Activated CD4-positive, alpha-beta T cell treated with anti-CD3 and anti-CD28 coated beads for 24 hours (primary cell): ENCODE data around the gene ZNF513.

ENCODE experiments used
- DNase-seq, 2 donors: peaks; one replicate each; pipeline ENCODE4 v3.0.0-alpha.2; 2020; ENCODE audit warnings: low read depth in 2 of 2

Gene ZNF513

GRCh38 chr2:27381577-27382181 lies 1.1 kb upstream of the ZNF513 start:
- DNase-seq: no peak

DNA sequence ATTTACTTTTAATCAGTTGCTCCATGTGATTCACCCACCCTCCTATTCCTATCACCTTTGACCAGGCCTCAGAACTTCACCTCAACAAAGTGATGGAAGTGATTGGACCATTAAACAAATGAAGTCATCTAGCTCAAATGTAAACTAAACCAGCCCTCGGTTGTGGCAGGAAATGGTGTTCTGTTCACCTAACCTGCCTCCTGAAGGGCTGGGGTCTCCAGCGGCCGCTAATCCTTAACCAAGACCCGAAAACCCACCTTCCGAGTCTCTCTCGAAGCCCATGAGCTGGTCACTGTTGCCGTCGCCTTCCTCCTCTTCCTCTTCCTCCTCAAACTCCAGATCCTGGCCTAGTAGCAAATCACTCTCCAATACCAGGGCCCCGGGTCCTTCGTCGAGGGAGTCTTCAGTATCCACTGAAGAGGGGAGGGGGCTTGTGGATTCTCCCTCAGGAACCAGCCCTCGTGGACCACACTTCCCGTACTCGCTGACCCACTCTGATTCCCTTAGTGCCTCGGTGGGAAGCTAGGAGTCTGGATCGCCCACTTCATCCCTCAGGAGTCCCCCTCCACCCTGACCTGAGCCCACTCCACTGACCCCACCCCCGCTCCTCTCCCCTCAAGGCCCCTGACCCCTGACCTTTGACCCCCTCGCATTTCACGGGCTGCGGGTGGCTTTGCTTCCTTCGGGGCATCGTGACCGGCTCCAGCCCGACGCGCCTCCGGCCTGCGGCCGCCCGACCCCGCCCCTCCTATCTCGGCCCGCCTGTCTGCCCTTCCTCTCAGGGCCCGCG lies 503 bp downstream of the ZNF513 start:
- DNase-seq: no peak

- DNase-seq: no peak
Observed at GRCh38 chr2:27379383-27379835, 1.1 kb downstream of the ZNF513 start.

DNA sequence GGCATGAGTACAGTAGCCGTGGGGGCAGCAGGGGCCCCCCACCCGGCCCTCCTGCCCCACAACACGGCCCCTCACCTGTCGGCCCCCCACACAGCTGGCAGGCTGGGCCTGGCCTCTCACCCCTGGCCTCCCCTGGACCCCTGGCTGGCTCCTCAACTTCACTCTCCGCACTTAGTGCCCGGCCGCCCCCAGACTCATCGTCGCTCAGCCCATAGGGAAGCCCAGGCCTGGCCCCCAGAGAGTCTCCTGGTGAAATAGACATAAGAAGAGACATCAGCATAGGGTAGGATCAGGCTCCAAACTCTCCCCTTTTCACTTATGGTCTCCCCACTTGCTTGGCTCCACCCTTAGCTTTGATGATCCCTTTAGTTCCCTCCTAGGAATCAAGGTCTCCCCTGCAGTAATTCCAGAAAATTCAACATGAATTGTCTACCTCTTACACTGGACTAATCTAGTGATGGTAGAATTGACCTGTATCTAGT lies 1.7 kb downstream of the ZNF513 start:
- DNase-seq: no peak

DNA sequence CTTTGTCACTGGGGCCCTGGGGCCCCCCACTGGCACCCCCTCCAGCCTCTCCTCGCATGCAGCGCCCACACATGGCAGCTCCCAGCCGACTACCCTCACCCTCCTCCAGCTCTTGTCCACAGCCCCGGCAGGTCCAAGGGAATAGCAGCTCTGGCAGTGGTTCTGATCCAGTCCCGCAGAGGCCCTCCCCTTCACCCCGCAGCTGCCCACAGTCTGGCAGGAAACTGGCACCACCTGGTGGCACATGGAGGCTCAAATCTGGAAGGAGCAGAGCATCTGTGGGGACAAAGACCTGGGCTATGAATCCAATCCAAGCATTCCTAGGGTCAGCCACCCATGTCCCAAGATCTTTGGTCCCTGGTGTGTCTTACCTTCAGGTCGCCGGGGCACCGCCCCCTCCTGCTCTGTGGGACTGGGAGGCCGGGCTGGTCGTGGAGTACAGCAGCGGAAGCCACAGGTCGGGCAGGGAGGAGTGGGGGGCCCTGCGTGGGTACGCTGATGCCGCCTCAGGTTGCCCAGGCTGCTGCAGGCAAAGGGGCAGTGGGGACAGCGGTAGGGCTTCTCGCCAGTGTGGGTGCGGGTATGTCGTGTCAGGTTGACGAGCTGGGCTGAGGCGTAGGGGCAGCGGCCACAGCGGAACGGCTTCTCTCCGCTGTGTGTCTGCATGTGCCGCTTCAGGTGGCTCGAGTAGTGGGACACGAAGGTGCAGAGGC lies 2.3 kb downstream of the ZNF513 start:
- no peak for DNase-seq

DNA sequence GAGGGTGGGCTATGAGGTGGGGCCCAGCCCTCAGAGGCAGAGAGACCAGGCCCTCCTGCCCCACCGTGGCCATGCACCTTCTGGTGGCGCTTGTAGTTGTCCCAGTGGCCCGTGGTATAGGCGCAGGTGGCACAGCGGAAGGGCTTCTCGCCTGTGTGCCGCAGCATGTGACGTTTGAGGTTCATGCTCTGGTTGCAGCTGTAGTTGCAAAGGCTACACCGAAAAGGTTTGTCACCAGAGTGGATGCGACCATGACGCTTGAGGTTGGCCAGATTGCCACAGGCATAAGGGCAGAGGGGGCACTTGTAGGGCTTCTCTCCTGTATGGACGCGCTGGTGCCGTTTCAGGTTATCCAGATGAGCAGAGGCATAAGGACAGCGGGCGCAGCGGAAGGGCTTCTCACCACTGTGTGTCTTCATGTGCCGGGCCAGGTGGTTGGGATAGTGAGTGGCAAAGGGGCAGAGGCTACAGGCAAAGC lies 2.9 kb downstream of the ZNF513 start:
- DNase-seq: no peak

DNA sequence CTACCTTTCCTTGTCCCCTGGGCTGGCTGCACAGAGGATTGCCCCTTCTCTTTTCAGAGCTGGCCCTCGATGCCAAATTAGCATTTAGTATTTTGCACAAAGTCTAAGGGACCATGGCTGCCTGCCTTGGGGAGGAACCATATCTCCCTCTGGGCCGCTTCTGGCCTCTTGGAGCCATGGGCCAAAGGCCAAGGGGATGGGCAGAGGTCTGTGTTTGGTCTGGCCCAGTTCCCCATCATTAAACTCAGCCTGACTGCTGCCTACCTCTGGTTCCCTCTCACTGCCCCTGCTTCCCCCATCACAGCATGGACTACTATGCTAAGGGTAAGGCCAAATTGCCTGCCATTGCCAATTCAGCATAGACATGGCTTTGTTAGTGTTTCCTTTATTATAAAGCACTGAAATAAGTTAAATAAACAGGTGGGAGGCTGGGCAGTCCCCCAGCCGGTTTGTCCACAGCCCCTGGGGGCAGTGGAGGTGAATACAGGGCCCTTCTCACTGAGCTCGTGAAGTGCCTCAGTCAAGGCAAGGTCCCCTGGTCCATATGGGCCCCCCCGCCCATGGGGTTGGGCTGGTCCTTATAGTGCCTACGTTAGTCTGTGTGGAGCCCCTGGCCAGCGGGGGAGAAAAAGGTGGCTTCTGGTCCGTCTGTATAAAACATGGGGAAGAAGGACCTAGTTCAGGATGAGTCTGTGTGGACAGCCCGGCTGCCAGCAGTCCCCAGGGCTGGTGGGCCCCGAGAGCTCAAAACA lies 3.5 kb downstream of the ZNF513 start:
- DNase-seq: no peak

DNA sequence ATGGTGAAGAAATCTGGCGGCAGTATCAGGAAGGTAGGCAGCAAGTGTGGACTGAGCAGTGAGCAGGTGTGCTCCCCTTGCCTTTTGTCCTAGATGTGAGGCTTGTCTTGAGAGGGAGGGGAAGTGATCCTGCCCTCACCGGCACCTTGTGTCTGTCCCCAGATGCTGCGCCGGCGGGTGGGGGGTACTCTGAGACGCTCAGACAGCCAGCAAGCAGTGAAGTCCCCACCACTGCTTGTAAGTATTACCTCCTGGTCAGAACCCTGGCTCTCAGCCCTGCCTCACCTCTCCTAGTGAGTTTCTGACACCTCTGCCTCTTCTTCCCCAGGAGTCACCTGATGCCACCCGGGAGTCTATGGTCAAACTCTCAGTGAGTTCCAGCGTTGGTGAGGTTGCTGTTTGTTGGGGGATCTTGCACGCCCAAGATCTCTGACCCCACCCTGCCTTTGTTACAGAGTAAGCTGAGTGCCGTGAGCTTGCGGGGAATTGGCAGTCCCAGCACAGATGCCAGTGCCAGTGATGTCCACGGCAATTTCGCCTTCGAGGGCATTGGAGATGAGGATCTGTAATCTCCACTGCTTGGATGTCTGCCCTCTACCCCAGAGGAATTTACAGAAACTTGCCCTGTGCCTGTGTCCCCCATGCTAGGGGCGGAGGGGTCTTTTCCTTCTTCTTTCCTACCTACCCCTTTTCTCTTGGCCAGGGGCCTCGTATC lies 4.2 kb downstream of the ZNF513 start:
- DNase-seq: no peak

DNA sequence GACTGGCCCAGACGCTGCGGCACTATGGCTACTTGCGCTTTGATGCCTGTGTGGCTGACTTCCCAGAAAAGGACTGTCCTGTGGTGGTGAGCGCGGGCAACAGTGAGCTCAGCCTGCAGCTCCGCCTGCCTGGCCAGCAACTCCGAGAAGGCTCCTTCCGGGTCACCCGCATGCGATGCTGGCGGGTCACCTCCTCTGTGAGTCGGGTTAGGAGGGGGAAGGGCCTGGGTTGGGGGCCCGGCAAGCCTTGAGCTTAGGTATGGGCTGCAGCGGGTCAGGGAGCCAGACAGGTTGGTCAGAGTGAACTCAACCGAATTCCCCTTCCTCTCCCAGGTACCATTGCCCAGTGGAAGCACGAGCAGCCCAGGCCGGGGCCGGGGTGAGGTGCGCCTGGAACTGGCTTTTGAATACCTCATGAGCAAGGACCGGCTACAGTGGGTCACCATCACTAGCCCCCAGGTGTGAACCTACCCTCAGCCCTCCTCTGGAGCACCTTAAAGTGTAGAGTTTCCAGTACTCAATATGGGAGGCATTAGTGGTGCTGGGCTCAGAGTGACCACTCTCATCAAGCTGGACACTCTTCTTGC lies 4.9 kb downstream of the ZNF513 start:
- no peak for DNase-seq

GRCh38 chr2:27373567-27373966 lies 7.0 kb downstream of the ZNF513 start:
- DNase-seq: no peak

DNA sequence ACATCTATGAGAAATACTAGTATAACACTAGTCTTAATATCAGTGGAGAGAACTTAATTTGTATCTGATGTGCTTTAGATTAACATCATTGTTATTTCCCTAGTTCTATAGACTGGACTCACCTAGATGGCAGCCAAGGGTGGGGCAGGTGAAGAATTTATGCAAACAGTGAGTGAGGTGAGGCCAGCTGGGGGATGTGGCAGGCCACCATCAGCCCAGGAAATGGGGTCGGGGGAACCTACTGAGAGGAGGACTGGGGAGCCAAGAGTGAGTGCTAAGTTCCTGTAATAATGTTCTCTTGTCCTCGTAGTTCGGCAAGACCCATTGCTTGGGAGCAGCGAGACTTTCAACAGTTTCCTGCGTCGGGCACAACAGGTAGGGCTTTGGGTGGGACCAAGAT lies 7.6 kb downstream of the ZNF513 start:
- no peak for DNase-seq

GRCh38 chr2:27370816-27371620 lies 9.5 kb downstream of the ZNF513 start:
- DNase-seq: no peak

DNA sequence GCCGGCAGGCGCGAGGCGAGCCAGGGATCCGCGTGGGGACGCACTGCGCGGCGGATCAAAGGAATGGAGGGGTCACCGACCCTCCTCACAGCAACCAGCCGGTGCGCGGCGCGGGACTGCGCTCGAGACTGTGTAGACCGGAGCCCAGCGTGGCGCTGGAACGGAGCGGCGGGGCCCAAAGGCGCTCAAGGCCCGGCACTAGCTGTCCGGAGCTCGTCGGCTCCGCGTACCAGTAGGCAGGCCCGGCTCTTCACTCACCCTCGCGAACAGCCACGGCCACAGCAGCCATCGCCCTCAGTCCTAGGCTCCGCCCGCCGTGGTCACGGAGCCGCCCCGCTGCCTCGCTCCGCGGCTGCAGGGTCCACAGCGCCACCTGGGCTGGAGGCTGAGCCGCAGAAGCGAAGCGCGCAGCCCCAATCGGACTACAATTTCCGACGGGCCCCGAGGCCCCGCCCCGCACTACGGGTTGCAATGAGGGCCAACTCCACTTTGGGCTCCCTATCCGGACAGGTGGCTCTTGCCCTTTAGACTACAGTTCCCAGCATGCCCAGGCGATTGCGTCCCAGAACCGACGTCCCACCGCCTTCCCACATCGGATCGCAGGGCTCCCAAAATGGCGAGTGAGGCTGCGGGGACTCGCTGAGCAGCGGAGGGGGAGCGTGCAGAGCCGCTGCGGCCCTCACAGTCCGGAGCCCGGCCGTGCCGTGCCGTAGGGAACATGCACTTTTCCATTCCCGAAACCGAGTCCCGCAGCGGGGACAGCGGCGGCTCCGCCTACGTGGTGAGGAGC lies 10.3 kb downstream of the ZNF513 start, which contains the start of the genes EIF2B4 and SNX17:
Gene EIF2B4 (minus strand): TSS at position 313 of the 790 bp plus-strand sequence. CDS start 24 bp downstream, at position 289.
Gene SNX17 (plus strand): TSS at position 591 of the 790 bp plus-strand sequence. CDS start 128 bp downstream, at position 719.
- DNase-seq: peak; percentile 98

DNA sequence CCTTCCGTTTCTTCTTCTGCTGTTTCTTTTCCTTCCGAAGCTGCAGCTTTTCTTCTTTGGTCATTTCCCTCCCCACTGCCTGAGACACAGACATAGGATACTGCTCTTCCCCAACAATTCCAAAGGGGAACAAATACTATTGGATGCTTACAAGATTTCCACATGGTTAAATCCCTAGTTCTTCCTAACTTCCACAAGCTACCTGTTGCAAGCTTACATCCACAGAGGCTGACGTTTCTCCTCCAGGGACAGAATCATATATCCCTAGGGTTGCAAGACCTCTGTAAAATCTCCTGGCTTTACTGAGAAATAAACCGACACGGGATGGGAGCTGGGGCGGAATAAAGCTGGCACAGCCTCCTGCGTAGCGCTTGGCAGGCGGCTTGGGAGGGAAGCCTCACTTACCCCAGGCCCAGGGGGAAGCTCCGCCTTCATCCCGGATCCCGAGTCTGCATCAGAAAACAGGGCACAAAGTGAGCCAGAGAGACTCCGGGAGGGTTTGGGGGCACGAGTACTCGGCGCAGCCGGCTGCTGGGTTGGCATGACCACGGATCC lies 11.0 kb downstream of the ZNF513 start:
- no peak for DNase-seq

DNA sequence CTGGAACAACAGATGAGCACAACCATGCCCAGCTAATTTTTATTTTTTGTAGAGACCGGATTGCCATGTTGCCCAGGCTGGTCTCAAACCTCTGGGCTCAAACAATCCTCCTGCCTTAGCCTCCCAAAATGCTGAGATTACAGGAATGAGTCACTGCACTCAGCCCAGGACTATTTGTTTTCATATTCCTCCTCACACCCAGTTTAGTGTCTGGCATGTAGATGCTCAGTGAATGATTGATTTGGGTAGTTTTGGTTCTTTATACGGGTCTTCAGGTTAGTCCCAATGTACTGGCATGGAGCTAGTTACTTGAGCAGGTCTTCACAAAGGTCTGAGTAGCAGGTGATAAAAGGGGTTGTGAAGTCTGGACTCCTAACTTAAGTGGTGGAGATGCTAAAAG lies 16.6 kb downstream of the ZNF513 start:
- no peak for DNase-seq

GRCh38 chr2:27362678-27363420 lies 17.7 kb downstream of the ZNF513 start:
- DNase-seq: no peak

DNA sequence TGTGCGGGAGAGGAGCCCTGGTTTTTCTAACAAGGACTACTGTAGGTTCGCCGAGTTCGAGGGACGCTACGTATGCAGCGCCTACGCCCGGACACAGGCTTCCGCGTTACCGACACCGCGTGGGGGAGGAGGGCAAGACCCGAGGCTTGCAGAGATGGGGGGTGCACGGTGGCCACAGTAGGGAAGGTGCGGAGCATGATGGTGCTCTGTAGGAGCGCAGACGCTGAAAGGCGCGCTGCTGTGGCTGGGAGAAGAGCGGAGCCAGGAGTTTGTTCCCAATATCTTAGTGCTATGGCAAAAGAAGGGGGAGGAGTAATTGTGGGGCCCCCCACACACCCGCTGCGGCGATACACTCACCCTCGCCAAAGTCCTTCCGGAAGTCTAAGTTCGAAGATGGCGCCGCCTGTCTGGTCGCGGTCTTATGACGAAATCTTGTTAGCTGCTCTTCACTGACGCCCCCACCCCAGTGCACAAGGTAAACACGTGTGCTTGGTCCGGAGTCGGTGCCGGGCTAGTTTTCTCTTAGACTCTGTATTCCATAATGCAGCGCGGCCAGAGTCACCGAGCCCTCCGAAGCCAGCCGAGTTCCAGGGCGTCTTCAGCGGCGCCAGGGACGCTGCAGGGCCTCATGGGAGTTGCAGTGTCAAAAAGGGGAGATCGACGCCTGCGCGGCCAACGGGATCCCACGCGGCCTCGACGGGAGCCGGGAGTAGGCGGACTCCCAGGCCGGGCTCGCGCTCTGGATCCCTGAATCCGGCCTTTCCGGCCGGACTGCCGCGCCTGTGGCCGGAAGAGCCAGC lies 24.0 kb downstream of the ZNF513 start, which contains the start of gene GTF3C2:
Gene GTF3C2 (minus strand): TSS at position 383 of the 800 bp plus-strand sequence. CDS start 13,210 bp downstream, outside the sequence.
- peak; percentile 80 to 90 for DNase-seq
